Stimulated activated naive CD8-positive, alpha-beta T cell treated with anti-CD3 and anti-CD28 coated beads, Interleukin-15, amount 100 ng/mL, for 72 hours (primary cell): Measurements from ENCODE around the gene ALDH5A1.
"Not testable (repeated sequence)": the region's sequence is repeated elsewhere in the genome, so short reads cannot be mapped to it uniquely, and the experiment has no call there.

ENCODE experiments used
- ATAC-seq: fragments of 150-1000 bp; cut with Tn5 transposase; 2 replicates; pipeline ENCODE4 v1.10.0; 2021; ENCODE audit warnings: mild to moderate bottlenecking, moderate library complexity
- DNase-seq, 2 donors: peaks; one replicate each; pipeline ENCODE4 v3.0.0; 2021 to 2022
- H3K27ac Mint-ChIP-seq, 2 donors: one replicate each; pipeline ENCODE4 v1.8.0; 2022; ENCODE audit warnings: mild to moderate bottlenecking in 2 of 2, mixed read lengths in 2 of 2, moderate library complexity in 2 of 2
- H3K27me3 Mint-ChIP-seq: one replicate; pipeline ENCODE4 v1.8.0; 2022; ENCODE audit warnings: mixed read lengths
- H3K4me1 Mint-ChIP-seq: one replicate; pipeline ENCODE4 v1.8.0; 2022; ENCODE audit warnings: mild to moderate bottlenecking, mixed read lengths
- H3K4me3 Mint-ChIP-seq, 2 donors: one replicate each; pipeline ENCODE4 v1.8.0; 2022; ENCODE audit warnings: mild to moderate bottlenecking in 2 of 2, mixed read lengths in 2 of 2, moderate library complexity in 1 of 2
- H3K9me3 Mint-ChIP-seq, 2 donors: one replicate each; pipeline ENCODE4 v1.8.0; 2022; ENCODE audit warnings: mixed read lengths in 2 of 2

The ALDH5A1 gene

DNA sequence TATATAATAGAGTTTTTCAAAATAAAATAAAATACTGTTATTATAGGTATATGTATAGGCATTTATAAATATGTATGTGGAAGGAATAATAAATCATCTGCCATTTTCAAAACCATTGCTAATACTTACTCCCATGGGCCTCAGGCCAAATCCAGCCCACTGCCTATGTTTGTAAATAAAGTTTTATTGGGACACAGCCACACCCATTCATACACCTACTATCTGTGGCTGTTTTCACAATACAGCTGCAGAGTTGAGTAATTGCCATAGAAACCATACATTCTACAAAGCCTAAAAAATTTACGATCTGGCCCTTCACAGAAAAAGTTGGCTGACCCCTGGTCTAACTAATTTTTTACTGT lies 9.5 kb downstream of the ALDH5A1 start:
- Mint-ChIP-seq H3K9me3 (peaks cover 0 to 5% of the 10 kb centered on the region in 2 donors), H3K4me1 (no peaks in the 10 kb centered on the region), H3K27ac (no peak overlapping the region), H3K27me3 (no peaks in the 10 kb centered on the region), H3K4me3 (no peak overlapping the region)
- DNase-seq: no peak
- ATAC-seq: no peak

DNA sequence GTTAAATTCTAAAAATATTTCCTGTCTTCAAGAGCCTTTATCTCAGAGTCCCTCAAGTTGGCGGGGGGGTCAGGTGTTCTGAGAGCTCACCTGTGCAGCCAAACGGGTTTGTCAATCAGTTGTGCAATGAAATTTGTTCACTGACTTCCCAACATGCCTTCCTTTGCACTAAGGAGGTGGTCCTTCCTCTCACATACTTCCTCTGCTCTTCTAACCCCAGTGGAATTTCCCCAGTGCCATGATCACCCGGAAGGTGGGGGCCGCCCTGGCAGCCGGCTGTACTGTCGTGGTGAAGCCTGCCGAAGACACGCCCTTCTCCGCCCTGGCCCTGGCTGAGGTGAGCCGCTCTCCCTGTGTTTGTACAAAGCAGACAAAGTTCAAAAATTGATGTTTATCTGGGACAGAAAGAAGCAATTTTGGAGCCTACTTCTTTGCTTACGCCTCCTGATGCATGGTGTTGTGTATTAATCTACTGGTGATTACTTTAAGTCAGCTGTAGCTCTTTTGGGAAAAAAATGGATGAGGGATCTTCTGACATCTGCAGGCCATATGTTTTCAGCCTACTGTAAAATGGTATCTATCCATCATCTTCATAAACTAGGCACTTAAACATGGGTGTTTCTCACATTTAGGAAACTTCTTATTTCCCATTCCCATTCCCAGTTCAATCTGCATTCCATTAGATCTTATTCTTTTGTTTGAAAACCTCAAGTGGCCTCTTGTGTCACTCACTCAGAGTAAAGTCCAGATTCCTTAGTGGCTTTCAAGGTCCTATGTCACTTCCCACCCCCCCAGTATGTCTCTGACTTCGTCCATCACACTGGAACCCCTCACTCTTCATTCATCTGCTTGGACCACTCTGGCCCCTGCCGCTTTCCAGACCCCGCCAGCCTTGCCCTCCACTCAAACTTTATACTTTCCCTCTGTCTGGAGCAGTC lies 10.1 kb downstream of the ALDH5A1 start:
- H3K4me3 Mint-ChIP-seq: no peak overlapping the region
- no peak for ATAC-seq
- H3K27ac Mint-ChIP-seq: no peak overlapping the region
- no peaks in the 10 kb centered on the region for H3K4me1 Mint-ChIP-seq
- DNase-seq: no peak
- H3K27me3 Mint-ChIP-seq: no peaks in the 10 kb centered on the region
- H3K9me3 Mint-ChIP-seq: peaks cover 0 to 5% of the 10 kb centered on the region in 2 donors

DNA sequence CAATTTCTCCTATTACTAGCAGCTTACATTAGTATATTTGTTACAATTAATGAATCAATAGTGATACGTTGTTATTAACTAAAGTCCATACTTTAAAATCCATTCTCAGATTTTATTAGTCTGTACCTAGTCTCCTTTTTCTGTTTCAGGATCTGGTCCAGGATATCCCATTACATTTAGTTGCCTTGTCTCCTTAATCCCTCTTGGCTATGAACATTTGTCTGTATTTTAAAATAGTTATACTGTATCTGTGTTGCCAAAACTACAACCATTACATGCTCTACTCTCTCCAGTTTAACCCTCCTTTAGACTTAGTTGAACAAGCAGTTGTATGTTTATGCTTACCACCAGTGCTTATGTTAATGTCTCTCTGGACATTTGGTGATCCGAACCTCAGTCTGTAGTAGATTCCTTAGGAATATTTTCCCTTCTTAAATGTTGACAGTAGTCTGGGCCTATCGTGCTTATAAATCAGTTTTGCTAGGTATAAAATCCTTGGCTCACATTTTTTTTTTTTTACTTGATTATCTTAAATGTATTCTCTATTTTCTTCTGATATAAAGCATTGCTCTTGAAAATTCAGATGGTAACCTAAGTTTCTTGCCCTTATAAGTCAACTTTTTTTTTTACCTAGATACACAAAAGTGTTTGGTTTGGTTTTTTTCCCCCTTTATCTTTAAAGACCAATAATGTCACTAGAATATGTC lies 12.2 kb downstream of the ALDH5A1 start:
- Mint-ChIP-seq H3K27ac (no peak overlapping the region), H3K27me3 (no peaks in the 10 kb centered on the region)

DNA sequence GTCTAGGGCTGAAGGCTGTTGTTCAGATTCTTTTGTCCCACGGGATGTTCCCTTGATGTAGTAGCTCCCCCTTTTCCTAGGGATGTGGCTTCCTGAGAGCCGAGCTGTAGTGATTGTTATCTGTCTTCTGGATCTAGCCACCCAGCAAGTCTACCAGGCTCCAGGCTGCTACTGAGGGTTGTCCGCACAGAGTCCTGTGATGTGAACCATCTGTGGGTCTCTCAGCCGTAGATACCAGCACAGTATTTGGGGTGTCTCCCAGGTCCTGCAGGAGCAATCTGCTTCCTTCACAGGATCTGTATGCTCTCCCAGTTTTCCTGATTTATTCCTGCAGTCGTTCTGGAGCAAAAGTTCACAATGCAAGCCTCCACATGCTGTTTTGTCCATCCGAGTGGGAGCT lies 17.2 kb downstream of the ALDH5A1 start:
- DNase-seq, H3K27ac Mint-ChIP-seq, H3K9me3 Mint-ChIP-seq, H3K4me3 Mint-ChIP-seq, H3K27me3 Mint-ChIP-seq, H3K4me1 Mint-ChIP-seq, ATAC-seq: not testable (repeated sequence)

More for the DNA sequence above, 12.2 kb downstream of the ALDH5A1 start:
- H3K9me3 Mint-ChIP-seq: peaks cover 0 to 5% of the 10 kb centered on the region in 2 donors
- DNase-seq: no peak
- no peak for ATAC-seq
- H3K4me1 Mint-ChIP-seq: no peaks in the 10 kb centered on the region
- H3K4me3 Mint-ChIP-seq: no peak overlapping the region

DNA sequence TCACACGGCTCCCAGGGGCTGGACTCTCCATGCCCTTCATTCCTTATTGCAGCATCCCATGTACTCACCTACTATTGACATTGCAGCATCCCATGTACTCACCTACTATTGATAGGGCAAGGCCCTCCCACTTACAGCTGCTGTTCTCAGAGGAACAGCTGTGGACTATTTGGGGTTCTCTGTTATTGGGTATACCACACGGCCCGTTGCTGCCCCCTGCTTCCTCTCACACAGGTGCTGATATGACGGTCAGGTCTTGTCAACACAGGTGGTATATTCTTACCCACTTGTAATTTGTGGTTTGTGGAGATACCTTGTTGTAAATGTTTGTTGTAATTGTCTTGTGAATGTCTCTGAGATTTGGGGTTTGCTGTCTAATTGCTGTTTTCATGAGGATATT lies 18.8 kb downstream of the ALDH5A1 start:
- ATAC-seq: no peak
- Mint-ChIP-seq H3K27ac (no peak overlapping the region), H3K4me3 (no peak overlapping the region), H3K4me1 (peaks cover 10% of the 10 kb centered on the region), H3K27me3 (no peaks in the 10 kb centered on the region), H3K9me3 (peaks cover 0 to under 1% of the 10 kb centered on the region in 2 donors)
- no peak for DNase-seq

GRCh38 chr6:24517659-24518543 lies 23.1 kb downstream of the ALDH5A1 start:
- Mint-ChIP-seq H3K4me1 (peaks cover 20% of the 10 kb centered on the region), H3K27ac (peak overlapping the region; percentile 95), H3K9me3 (no peaks in the 10 kb centered on the region), H3K4me3 (peak overlapping the region; percentile 23 to 58), H3K27me3 (no peaks in the 10 kb centered on the region)
- no peak for DNase-seq
- peak; percentile 45 for ATAC-seq

GRCh38 chr6:24520929-24521546 lies 26.3 kb downstream of the ALDH5A1 start:
- Mint-ChIP-seq H3K4me3 (no peak overlapping the region), H3K4me1 (peaks cover 20% of the 10 kb centered on the region), H3K27ac (no peak overlapping the region), H3K9me3 (no peaks in the 10 kb centered on the region), H3K27me3 (no peaks in the 10 kb centered on the region)
- DNase-seq (peak in 1 of 2 donors; percentile 33), ATAC-seq (peak; percentile 84)

DNA sequence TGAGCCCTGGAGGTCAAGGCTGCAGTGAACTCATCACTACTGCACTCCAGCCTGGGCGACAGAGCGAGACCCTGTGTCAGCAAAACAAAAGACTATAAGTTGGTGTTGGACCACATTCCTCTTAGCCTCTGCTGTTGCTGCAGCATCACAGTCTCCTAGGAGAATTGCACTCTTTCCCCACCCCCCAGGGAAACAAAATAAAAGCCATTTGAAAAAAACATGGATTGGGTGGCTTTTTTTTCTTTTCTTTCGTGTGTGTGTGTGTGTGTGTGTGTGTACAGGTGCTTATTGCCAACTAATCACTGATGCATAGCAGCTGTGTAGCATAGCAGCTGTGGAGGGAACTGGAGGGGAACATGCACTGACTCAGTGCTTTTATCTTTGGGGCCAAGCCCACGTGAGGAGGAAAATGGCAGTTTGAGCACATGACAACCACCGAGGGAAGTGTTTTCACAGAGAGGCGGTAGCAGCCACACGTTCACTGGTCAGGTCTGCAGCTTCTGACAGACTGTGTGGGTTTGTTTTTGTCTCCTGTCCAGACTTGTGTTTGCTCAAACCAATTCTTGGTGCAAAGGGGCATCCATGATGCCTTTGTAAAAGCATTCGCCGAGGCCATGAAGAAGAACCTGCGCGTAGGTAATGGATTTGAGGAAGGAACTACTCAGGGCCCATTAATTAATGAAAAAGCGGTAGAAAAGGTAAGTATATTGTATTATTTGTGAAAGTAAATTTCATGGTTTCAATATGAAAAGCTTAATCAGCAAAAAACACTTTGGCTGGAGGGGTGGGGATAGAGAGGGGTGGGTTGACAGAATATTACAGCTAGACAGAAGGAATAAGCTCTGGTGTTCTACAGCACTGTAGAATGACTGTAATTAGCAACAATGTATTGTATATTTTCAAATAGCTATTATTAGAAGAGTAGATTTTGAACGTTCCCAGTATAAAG lies 27.7 kb downstream of the ALDH5A1 start:
- Mint-ChIP-seq H3K27ac (no peak overlapping the region), H3K4me3 (no peak overlapping the region), H3K27me3 (no peaks in the 10 kb centered on the region), H3K9me3 (no peaks in the 10 kb centered on the region), H3K4me1 (peaks cover 23% of the 10 kb centered on the region)
- DNase-seq: no peak
- no peak for ATAC-seq

GRCh38 chr6:24524329-24524728 lies 29.6 kb downstream of the ALDH5A1 start:
- Mint-ChIP-seq H3K9me3 (no peaks in the 10 kb centered on the region), H3K4me1 (peaks cover 21% of the 10 kb centered on the region), H3K4me3 (no peak overlapping the region), H3K27ac (no peak overlapping the region), H3K27me3 (no peaks in the 10 kb centered on the region)
- DNase-seq: no peak
- ATAC-seq: no peak

DNA sequence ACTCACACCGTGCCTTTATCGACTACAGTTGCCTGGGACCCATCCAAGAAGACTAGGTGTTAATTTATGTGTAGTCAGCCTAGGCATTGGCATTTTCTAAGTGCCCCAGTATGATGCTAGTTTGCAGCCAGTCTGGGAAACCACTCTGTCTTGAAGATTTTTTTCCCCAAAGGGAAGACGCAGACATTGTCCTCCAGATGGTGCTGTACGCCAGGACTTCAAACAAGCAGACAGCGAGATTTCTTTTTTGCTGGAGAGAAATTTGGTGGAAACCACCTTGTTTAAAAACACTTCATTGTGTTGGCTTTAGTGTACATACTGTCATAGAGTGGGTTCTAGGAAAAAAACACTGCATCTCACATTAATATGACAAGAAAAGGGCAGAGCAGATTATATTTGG lies 30.0 kb downstream of the ALDH5A1 start:
- Mint-ChIP-seq H3K9me3 (no peaks in the 10 kb centered on the region), H3K27me3 (no peaks in the 10 kb centered on the region), H3K4me3 (no peak overlapping the region), H3K4me1 (peaks cover 21% of the 10 kb centered on the region), H3K27ac (no peak overlapping the region)
- DNase-seq: no peak
- no peak for ATAC-seq

- no peak overlapping the region for H3K27ac Mint-ChIP-seq
- no peak overlapping the region for H3K4me3 Mint-ChIP-seq
- ATAC-seq: no peak
- H3K4me1 Mint-ChIP-seq: peaks cover 10% of the 10 kb centered on the region
- DNase-seq: no peak
- no peaks in the 10 kb centered on the region for H3K27me3 Mint-ChIP-seq
- H3K9me3 Mint-ChIP-seq: no peaks in the 10 kb centered on the region
Observed at GRCh38 chr6:24529985-24530384, 35.2 kb downstream of the ALDH5A1 start.

DNA sequence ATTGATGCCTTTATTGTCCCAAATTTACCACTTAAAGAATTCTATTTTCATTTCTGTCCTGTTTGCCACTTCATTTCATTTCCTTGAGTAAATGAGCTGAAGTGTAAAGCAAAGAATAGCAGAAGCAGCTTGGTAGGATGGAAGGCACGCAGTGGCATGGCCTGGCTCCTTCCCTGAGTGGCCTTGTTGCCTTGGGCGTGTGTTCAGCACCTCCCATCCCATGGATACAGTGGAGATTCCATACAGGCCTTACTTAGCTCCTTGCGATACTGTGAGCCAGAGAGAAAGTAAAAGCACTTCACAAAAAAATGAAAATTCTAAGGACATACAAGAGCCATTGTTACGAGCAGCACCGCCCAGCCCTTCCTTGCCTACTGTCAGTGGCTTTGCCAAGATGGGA lies 39.6 kb downstream of the ALDH5A1 start:
- DNase-seq (no peak), ATAC-seq (no peak)
- H3K27me3 Mint-ChIP-seq: no peaks in the 10 kb centered on the region
- H3K9me3 Mint-ChIP-seq: no peaks in the 10 kb centered on the region
- H3K4me1 Mint-ChIP-seq: no peaks in the 10 kb centered on the region
- H3K4me3 Mint-ChIP-seq: no peak overlapping the region
- no peak overlapping the region for H3K27ac Mint-ChIP-seq

DNA sequence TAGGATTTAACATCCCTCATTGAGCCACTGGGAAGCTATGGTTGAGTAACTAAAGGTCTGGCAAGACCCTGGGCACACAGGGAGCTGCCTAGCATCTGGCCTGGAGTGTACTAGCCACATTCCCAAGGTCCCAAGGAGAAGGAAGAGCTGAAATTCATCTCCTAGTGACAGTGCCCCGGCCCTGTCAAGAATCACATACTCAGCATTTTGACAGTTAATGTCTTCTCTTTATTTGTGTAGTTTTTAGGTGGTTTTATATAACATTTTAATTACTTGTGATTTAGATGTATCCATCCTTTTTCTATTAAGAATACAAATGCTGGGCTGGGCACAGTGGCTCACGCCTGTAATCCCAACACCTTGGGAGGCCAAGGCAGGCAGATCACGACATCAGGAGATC lies 40.4 kb downstream of the ALDH5A1 start:
- ATAC-seq (no peak), DNase-seq (no peak)
- H3K27ac Mint-ChIP-seq: no peak overlapping the region
- H3K9me3 Mint-ChIP-seq: no peaks in the 10 kb centered on the region
- no peaks in the 10 kb centered on the region for H3K27me3 Mint-ChIP-seq
- H3K4me1 Mint-ChIP-seq: no peaks in the 10 kb centered on the region
- no peak overlapping the region for H3K4me3 Mint-ChIP-seq

DNA sequence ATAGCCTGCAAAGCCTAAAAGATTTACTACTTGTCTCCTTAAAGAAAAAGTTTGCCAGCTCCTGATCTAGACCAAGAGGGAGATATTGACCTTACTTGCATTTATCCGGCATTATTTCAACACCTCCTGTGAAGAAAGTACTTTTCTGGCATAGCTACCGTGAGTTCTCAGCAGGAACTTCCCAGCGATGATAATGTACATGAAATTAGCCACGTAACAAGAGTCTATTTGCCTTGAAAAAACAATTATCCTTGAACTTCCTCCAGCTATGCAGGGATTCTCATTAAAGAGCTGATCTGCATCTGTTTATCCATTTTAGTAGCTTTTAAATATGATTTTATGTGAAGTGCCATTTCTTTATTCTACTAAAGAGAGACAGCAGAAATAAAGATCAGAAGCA lies 41.7 kb downstream of the ALDH5A1 start:
- no peaks in the 10 kb centered on the region for H3K4me1 Mint-ChIP-seq
- H3K9me3 Mint-ChIP-seq: no peaks in the 10 kb centered on the region
- no peak overlapping the region for H3K4me3 Mint-ChIP-seq
- no peaks in the 10 kb centered on the region for H3K27me3 Mint-ChIP-seq
- H3K27ac Mint-ChIP-seq: no peak overlapping the region
- no peak for ATAC-seq
- no peak for DNase-seq
